ENCODE measurements around the gene ANTXR2.

ANTXR2 gene

DNA sequence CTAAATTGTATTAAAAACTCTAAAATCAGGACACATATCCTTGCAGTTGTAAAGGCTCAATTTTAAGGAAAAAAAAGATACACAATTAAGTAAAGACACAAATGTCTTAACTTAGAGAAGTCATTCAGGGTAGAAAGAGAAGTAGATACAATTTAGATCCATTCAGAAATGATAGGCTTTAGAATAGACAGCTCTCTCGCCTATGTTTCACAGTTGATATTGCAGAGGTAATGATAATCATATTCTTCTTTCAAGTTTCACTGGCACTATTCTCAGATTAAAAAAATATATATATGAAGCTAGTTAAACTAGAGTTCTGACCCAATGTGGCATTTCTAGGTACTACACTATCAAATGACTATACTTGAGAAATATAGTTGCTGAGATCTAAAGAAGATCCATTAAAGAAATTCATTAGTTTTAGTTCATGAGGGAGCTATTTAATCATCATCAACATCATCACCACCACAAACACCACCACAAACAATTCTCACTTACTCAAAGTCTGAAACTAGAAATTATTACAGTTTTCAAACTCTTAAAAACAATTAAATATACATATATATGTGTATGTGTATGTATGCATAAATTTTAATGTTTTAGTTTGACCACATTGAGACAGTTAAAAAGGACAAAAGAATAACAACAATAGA, 93.1 kb downstream of the ANTXR2 start:
- FAIRE-seq: no peak

- no peak for FAIRE-seq
These were observed 95.7 kb downstream of the ANTXR2 start for GRCh38 chr4:79977131-79977840.

DNA sequence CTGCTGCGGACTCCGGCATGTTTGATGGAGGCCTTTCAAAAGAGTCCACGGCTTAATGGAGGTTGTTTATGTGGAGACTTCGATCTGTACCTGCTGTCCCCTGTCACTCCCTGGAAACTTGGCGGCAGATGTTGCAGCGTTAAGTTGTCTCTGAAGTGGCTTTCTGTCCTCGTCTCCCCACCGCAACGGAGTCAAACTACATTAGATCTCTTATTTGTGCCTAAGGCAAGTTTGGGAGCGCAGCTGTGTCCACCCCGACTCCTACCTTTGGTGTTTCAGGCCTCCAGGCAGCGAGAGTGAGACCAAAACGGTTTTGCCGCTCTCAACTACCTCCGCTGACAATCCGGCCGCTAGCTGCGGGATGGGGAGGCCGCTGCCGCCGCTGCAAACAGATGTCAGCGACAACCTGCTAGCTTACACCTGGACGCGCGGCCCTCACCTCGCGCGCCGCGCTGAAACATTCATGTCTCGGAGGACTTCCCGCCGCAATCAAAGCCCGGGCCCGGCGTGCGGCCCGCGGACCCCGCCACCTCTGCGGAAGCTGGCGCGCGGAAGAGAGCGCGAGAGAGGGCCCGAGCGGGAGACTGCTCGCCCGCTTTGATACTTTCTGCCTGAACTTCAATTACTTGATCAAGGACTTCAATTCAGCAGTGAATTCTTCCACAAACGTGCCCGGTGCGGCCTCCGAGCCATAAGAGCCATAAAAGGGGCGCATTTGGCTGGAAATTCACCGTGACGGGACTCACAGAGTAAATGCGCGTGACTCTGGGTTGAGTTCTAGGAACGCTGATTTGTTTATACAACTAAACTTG, 108.4 kb downstream of the ANTXR2 start:
- FAIRE-seq: no peak

- FAIRE-seq: no peak
These were observed 109.0 kb downstream of the ANTXR2 start for GRCh38 chr4:79964020-79964399.

GRCh38 chr4:79959652-79960051, 113.4 kb downstream of the ANTXR2 start:
- no peak for FAIRE-seq

DNA sequence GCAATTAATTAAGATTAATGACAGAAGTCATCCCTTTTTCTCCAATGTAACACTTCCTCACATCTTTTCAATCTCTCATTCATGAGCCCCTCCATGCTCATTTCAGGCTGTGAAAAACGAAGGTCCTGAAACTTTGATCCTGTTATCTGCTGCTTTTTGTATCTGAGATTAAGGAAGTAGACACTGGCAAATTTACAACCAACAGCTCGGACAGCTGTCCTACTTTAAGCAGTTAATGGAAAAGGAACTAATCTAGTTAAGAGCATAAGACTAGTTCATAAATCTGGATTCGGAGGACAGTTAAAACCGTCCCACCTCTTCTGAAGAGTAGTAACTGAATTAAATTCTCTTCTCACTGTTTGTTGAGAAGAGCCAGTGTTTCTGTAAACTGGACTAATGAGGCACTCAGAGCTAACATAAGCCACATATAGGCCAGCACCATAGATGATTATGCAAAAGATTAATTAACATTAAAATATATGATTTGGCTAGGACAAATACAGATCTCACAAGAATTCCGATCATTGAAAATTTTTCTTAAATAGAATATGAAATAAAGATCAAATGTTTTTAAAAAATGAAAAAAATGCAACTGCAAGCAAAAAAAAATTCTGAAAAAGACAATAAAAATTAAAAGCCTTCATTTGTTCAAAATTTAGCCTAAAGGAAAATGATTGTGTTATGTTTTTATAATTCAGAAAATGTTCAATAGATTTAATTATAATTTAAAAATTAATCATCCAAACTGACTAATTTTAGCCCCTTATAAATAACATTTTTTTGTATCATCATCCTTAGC, 114.4 kb downstream of the ANTXR2 start:
- FAIRE-seq: peak; percentile 65

- FAIRE-seq: no peak
These were observed 123.9 kb downstream of the ANTXR2 start for GRCh38 chr4:79949178-79949577.

- no peak for FAIRE-seq
These were observed 124.3 kb downstream of the ANTXR2 start for GRCh38 chr4:79948739-79949138.

- no peak for FAIRE-seq
These were observed 124.8 kb downstream of the ANTXR2 start for GRCh38 chr4:79948261-79948660.

- FAIRE-seq: no peak
These were observed 125.6 kb downstream of the ANTXR2 start for GRCh38 chr4:79947386-79947785.

- FAIRE-seq: no peak
These were observed 137.8 kb downstream of the ANTXR2 start for GRCh38 chr4:79935274-79935673.

GRCh38 chr4:79934660-79935059, 138.4 kb downstream of the ANTXR2 start:
- no peak for FAIRE-seq

GRCh38 chr4:79927931-79928330, 145.1 kb downstream of the ANTXR2 start:
- FAIRE-seq: no peak

- FAIRE-seq: no peak
These were observed 149.7 kb downstream of the ANTXR2 start for GRCh38 chr4:79923281-79923680.

DNA sequence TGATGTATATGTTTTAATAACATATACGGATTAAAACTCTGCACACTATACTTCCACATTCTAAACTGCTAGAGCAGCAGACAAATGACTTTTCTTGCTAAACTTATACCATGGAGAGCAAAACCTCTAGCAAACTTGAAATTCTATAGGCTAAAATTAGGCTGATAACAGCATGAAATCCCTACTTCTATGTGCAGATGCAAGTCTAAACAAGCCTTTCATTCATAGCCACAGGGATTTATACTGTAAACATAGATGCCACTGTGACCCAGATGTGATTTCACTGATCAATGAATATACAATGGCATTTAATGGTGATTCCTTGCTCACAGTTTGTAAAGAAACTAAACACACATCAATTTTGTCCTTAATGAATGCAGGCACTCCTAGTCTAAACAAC, 151.0 kb downstream of the ANTXR2 start:
- FAIRE-seq: no peak

GRCh38 chr4:79920163-79920853, 152.7 kb downstream of the ANTXR2 start:
- FAIRE-seq: no peak

- no peak for FAIRE-seq
These were observed 154.7 kb downstream of the ANTXR2 start for GRCh38 chr4:79918292-79918691.

GRCh38 chr4:79917246-79917645, 155.8 kb downstream of the ANTXR2 start:
- FAIRE-seq: no peak

DNA sequence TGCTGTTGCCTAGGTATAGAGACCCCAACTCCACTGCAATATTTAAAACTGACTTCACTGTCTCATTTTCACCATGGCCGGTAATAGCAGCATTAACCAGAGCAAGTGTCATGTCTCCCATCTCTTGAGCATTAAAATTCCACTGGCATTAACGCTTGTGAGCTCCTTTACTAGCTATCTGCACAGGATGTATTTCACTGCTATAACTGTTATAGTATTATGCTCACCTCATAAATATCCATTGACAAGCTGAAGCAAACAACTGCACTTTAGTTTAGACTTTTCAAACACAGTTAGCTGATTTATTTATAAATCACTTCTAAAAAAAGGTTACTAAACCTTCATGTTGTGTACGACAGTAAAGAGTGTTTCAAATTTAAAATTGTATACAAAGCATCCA, 157.8 kb downstream of the ANTXR2 start:
- no peak for FAIRE-seq

DNA sequence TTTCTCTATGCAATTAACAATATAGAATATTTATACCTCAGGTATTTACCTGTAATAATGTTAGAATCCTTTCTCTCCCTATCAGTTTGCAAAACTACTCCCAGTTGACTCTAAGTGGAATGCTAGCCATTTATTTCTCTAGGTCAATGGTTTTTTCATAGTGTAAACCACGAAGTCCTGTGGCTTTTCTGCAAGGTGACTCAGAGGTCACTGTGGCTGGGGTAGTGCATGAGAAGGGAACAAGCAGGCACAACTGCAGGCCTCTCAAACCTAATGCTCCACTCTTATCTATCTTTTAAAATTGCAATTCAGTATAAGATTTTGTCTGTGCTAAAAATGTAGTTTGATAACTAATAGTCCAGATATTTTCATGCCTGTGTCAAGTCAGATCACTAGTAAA, 159.4 kb downstream of the ANTXR2 start:
- no peak for FAIRE-seq

GRCh38 chr4:79907001-79907400, 166.0 kb downstream of the ANTXR2 start:
- FAIRE-seq: no peak

DNA sequence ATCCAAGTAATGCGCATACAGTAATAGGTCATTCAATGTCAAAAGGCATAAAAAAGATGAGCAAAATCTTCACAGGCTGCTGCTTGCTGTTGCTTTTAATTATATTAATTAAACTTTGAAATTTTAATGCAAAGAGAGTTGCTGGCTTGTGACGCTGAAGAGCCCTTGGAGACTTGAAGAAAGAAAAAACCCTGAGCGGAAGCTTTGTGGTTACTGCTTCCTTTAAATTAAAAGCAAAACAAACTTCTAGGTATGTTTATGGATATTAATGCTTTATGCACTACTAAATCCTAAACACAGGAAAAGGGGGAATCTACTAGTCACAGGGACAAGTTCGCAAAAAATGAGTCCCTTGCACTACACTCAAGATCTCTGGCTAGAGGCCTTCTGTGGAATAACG, 166.7 kb downstream of the ANTXR2 start:
- FAIRE-seq: no peak

GRCh38 chr4:79905212-79905611, 167.8 kb downstream of the ANTXR2 start:
- no peak for FAIRE-seq

All from A204.1 (cell line).